ENCODE measurements around the gene GP9.

DNA sequence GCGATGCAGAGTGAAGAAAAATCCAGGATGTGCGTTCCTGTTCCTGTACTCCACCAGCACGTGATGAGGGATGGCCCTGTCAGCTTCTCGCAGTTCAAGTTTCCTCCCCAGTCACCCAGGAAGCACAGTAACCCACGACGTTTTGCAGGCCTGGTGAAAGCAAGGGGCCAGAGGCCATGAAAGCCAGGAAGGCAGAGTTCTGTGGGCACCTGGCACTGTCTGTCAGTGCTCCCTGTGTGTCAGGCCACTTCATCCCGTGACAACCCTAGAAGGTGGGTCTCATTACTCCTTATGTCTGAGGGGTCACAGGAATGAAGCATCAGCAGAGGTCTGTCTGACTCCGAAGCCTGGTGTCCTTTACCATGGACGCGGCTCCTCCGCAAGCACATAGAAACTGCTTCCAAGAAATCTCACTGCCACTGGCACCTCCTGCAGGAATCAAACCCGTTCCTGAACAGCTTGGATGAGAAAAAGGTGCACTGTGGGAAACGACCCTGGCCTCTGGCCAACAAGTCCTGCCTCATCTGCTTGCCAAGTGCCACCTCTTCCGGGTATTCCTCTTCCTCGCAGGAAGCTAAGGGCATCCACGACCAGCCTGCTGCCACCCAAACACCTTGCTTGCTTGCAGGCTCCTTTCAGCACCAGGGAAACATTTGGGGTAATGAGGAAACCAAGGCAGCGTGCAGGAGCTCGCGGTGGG lies 46.4 kb downstream of the GP9 start:
- TF ChIP-seq, protein P1, sequence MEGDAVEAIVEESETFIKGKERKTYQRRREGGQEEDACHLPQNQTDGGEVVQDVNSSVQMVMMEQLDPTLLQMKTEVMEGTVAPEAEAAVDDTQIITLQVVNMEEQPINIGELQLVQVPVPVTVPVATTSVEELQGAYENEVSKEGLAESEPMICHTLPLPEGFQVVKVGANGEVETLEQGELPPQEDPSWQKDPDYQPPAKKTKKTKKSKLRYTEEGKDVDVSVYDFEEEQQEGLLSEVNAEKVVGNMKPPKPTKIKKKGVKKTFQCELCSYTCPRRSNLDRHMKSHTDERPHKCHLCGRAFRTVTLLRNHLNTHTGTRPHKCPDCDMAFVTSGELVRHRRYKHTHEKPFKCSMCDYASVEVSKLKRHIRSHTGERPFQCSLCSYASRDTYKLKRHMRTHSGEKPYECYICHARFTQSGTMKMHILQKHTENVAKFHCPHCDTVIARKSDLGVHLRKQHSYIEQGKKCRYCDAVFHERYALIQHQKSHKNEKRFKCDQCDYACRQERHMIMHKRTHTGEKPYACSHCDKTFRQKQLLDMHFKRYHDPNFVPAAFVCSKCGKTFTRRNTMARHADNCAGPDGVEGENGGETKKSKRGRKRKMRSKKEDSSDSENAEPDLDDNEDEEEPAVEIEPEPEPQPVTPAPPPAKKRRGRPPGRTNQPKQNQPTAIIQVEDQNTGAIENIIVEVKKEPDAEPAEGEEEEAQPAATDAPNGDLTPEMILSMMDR (IDR thresholded peaks at IDR 0.05) = no peak
- no peak for TF ChIP-seq POLR2A (IDR thresholded peaks at IDR 0.05)
